GM12878 (cell line): ENCODE data around the gene PRMT5. TPM values are rescaled to one million over a fixed set of nuclear protein-coding genes. Genes with fewer than 3 reads are reported as not detected.

Experiments
- ATAC-seq: fragments of 200-7000 bp; cut with Tn5 transposase; 3 replicates; pipeline ENCODE4 v1.9.1; 2020; ENCODE audit warnings: mild to moderate bottlenecking, moderate library complexity
- BruUV-seq: library from RNA; stranded (reverse); fragments of 400-500 nt; replicated peaks from 2 replicates; lab custom pipeline; 2021; lab: Mats Ljungman, UMichigan
- CTCF ChIA-PET: fragments of 300-600 bp; sonication (Branson Sonifier 250); formaldehyde crosslinking; extraction: SDS; loops from one replicate; lab custom pipeline; 2021; ENCODE audit warnings: inconsistent platforms; lab: Yijun Ruan, JAX
- POLR2A ChIA-PET: fragments of 350-600 bp; formaldehyde crosslinking; extraction: SDS; loops from one replicate; lab custom pipeline; 2021; ENCODE audit warnings: inconsistent platforms; lab: Charles Lee
- RAD21 ChIA-PET: fragments of 300-600 bp; sonication (Branson Sonifier 250); formaldehyde crosslinking; loops from one replicate; lab custom pipeline; 2023; ENCODE audit warnings: antibody characterized with exemption; ENCODE audit not compliant: unreplicated experiment; lab: Charles Lee
- SMC1A ChIA-PET: fragments of 300-600 bp; sonication (Branson Sonifier 250); formaldehyde crosslinking; loops from one replicate; lab custom pipeline; 2023; ENCODE audit not compliant: unreplicated experiment, uncharacterized antibody; lab: Charles Lee
- DNase-seq: peaks from one replicate; pipeline ENCODE4 v3.0.0-alpha.2; 2011; ENCODE audit warnings: low read depth, low spot score
- FAIRE-seq: peaks from 3 replicates; lab custom pipeline; 2011; peaks lifted over from hg19 to GRCh38; lab: Jason Lieb, UNC
- H2AFZ ChIP-seq: 2 replicates; pipeline ENCODE4 v1.6.0; 2011; ENCODE audit warnings: low read depth, low read length, control low read depth; ENCODE audit not compliant: control insufficient read depth
- H3K27ac ChIP-seq: 2 replicates; pipeline ENCODE4 v1.5.1; 2011; ENCODE audit warnings: control low read depth; ENCODE audit not compliant: control insufficient read depth, insufficient read depth
- H3K27me3 ChIP-seq, 2 experiments: replicated peaks in 1 of 2; 2 replicates each; pipeline versions ENCODE4 v1.6.0 to v1.6.1; 2011; ENCODE audit warnings: low read length in 1 of 2; ENCODE audit not compliant: control insufficient read depth in 2 of 2, insufficient read depth in 2 of 2
- H3K36me3 ChIP-seq, 2 experiments: 2 replicates each; pipeline ENCODE4 v1.5.1; 2011; ENCODE audit warnings: low read length in 1 of 2; ENCODE audit not compliant: control insufficient read depth in 2 of 2, insufficient read depth in 2 of 2
- H3K4me1 ChIP-seq: 2 replicates; pipeline ENCODE4 v1.6.1; 2011; ENCODE audit warnings: mild to moderate bottlenecking, low read length, moderate library complexity, mixed read lengths; ENCODE audit not compliant: control insufficient read depth, insufficient read depth
- H3K4me2 ChIP-seq: 2 replicates; pipeline ENCODE4 v1.6.0; 2011; ENCODE audit warnings: control low read depth; ENCODE audit not compliant: control insufficient read depth, insufficient read depth
- H3K4me3 ChIP-seq: fragments of 200-600 bp; sonication (generic); 2 replicates; pipeline ENCODE4 v1.5.1; 2016
- H3K79me2 ChIP-seq: 2 replicates; pipeline ENCODE4 v1.6.0; 2011; ENCODE audit warnings: low read length; ENCODE audit not compliant: control insufficient read depth, insufficient read depth
- H3K9ac ChIP-seq: 2 replicates; pipeline ENCODE4 v1.8.0; 2011; ENCODE audit warnings: low read length, control low read depth, mixed read lengths; ENCODE audit not compliant: control insufficient read depth, insufficient read depth
- H3K9me3 ChIP-seq: replicated peaks from 3 replicates; pipeline ENCODE4 v1.5.1; 2011; ENCODE audit warnings: mild to moderate bottlenecking, low read length; ENCODE audit not compliant: control insufficient read depth, insufficient read depth
- H4K20me1 ChIP-seq: 2 replicates; pipeline ENCODE4 v1.6.0; 2011; ENCODE audit not compliant: control insufficient read depth, insufficient read depth
- BMI1 ChIP-seq: fragments of 450-650 bp; IDR thresholded peaks from 2 replicates; pipeline ENCODE4 v1.6.1; 2016; ENCODE audit warnings: mild to moderate bottlenecking, moderate library complexity, borderline replicate concordance
- CBX3 ChIP-seq: fragments of 200-600 bp; sonication (generic); IDR thresholded peaks from 2 replicates; pipeline ENCODE4 v1.6.1; 2016; ENCODE audit warnings: low read depth, borderline replicate concordance
- CBX5 ChIP-seq: sonication (generic); IDR thresholded peaks from 2 replicates; pipeline ENCODE4 v1.6.1; 2016; ENCODE audit warnings: low read depth, moderate library complexity, mild to moderate bottlenecking, inconsistent platforms
- EGR1 ChIP-seq, 2 experiments: IDR thresholded peaks; 1 replicate in 1 of 2; 2 replicates in 1 of 2; pipeline ENCODE4 v1.6.1; 2011 to 2012; ENCODE audit warnings: low read depth in 2 of 2, low read length in 2 of 2, borderline replicate concordance in 1 of 2, mild to moderate bottlenecking in 1 of 2, moderate library complexity in 1 of 2
- EP300 ChIP-seq, 2 experiments: fragments of 150-350 bp in 1 of 2; IDR thresholded peaks; 2 replicates each; pipeline ENCODE4 v1.6.1; 2011 to 2012; ENCODE audit warnings: low read depth in 2 of 2, low read length in 2 of 2, borderline replicate concordance in 1 of 2, improper control_type of control experiment in 1 of 2, inconsistent platforms in 1 of 2; ENCODE audit not compliant: control insufficient read depth in 1 of 2
- KDM1A ChIP-seq: fragments of 200-600 bp; sonication (generic); IDR thresholded peaks from 2 replicates; pipeline ENCODE4 v1.6.1; 2016; ENCODE audit warnings: borderline replicate concordance
- KLF5 ChIP-seq: fragments of 450-650 bp; IDR thresholded peaks from 2 replicates; pipeline ENCODE4 v1.6.1; 2014; ENCODE audit warnings: mild to moderate bottlenecking; ENCODE audit not compliant: partially characterized antibody
- NRF1 ChIP-seq: conservative IDR thresholded peaks from 2 replicates; pipeline ENCODE4 v1.6.1; 2011; ENCODE audit warnings: mild to moderate bottlenecking, low read depth, low read length, improper control_type of control experiment
- PAX5 ChIP-seq: IDR thresholded peaks from 2 replicates; pipeline ENCODE4 v1.6.1; 2011; ENCODE audit warnings: low read depth, low read length, borderline replicate concordance
- RBBP5 ChIP-seq: fragments of 200-600 bp; sonication (generic); conservative IDR thresholded peaks from 2 replicates; pipeline ENCODE4 v1.6.1; 2016
- RFX5 ChIP-seq: IDR thresholded peaks from 2 replicates; pipeline ENCODE4 v1.6.1; 2011; ENCODE audit warnings: low read depth, low read length, improper control_type of control experiment
- SIN3A ChIP-seq: IDR thresholded peaks from 2 replicates; pipeline ENCODE4 v1.6.1; 2012; ENCODE audit warnings: low read depth, low read length, improper control_type of control experiment
- STAT1 ChIP-seq: fragments of 450-650 bp; conservative IDR thresholded peaks from 2 replicates; pipeline ENCODE4 v1.6.1; 2014; ENCODE audit warnings: antibody characterized with exemption, mild to moderate bottlenecking
- ZNF384 ChIP-seq: IDR thresholded peaks from 2 replicates; pipeline ENCODE4 v1.6.1; 2012; ENCODE audit warnings: low read depth, mild to moderate bottlenecking, low read length, improper control_type of control experiment, borderline replicate concordance
- WGBS: methylation state at CpG from one replicate; pipeline ENCODE4 v1.1.6; 2016; ENCODE audit warnings: low lambda C conversion rate; ENCODE audit not compliant: insufficient replicate concordance, insufficient coverage; ENCODE audit errors: missing lambda C conversion rate; 5-methylcytosine and 5-hydroxymethylcytosine counted together
- in situ Hi-C: fragments of 300-500 bp; cut with MboI; formaldehyde crosslinking; loops from 9 replicates; pipeline ENCODE4 v1.14.3; 2018; ENCODE audit warnings: mixed read lengths
- intact Hi-C: fragments of 100-400 bp; cut with micrococcal nuclease; formaldehyde crosslinking; loops from one replicate; pipeline ENCODE4 v1.14.2; 2022; ENCODE audit not compliant: unreplicated experiment
- polyA plus RNA-seq, 11 experiments: library from polyadenylated mRNA; depleted of rRNA in 4 of 11; unstranded in 6 of 11; stranded (reverse) in 5 of 11; fragments of >200 nt; fragmentation: Nextera tagmentation in 4 of 11; fragmentation: Illumina TruSeq in 1 of 11; extraction: Ambion mirVana in 4 of 11; extraction: Trizol in 1 of 11; gene quantifications; 1 replicate in 1 of 11; 2 replicates in 10 of 11; pipeline versions ENCODE4 v1.2.1 to v1.2.3, GENCODE V29; 2011 to 2016; ENCODE audit warnings: inconsistent platforms in 2 of 11, missing spikeins in 2 of 11, low read depth in 1 of 11
- total RNA-seq, 4 experiments: library from RNA; depleted of rRNA in 3 of 4; stranded (reverse); fragments of >200 nt in 3 of 4; fragmentation: Illumina TruSeq in 1 of 4; extraction: Trizol in 1 of 4; gene quantifications; 2 replicates each; pipeline versions ENCODE4 v1.2.1 to v1.2.3, GENCODE V29; 2013 to 2021
- TF ChIP-seq, protein P1 (sequence below): IDR thresholded peaks from 2 replicates; pipeline ENCODE4 v1.6.1; 2011; ENCODE audit warnings: borderline replicate concordance, low read depth, mild to moderate bottlenecking, moderate library complexity, low read length; ENCODE audit not compliant: insufficient read depth, poor library complexity, severe bottlenecking
- TF ChIP-seq, protein P2 (sequence below): fragments of 450-650 bp; IDR thresholded peaks from 2 replicates; pipeline ENCODE4 v1.6.1; 2017; ENCODE audit warnings: mild to moderate bottlenecking, moderate library complexity
- TF ChIP-seq, protein P3 (sequence below): IDR thresholded peaks from 2 replicates; pipeline ENCODE4 v1.6.1; 2011; ENCODE audit warnings: low read depth, low read length, improper control_type of control experiment, borderline replicate concordance
- TF ChIP-seq, protein P4 (sequence below): IDR thresholded peaks from 2 replicates; pipeline ENCODE4 v1.6.1; 2012; ENCODE audit warnings: low read depth, low read length, improper control_type of control experiment

PRMT5 gene
- total and polyA plus RNA-seq, 10 of the 15 experiments (the other 5 are each of a cell fraction or from before 2014, with no cell fraction given) = 54.3 to 221 (median 111) TPM

DNA sequence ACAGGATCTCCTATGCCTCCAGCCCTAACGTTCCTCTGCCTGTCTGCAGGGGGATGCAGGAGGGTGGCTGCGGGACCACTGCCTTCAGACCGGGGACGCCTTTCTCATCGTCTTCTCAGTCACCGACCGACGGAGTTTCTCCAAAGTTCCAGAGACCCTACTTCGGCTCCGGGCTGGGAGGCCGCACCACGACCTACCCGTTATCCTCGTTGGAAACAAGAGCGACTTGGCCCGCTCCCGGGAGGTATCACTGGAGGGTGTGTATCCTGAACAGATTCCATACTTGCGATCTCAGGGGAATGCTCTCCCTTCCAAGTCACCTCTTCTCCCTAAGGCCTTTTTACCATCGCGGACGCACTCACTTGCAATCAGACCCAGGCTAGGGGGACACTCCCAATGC, 43.2 kb downstream of the PRMT5 start:
- CTCF ChIA-PET = interaction anchor here (0.6 to 10.8 kb wide), 12 partner anchors 10 to 329 kb away, joined by 3 to 174 read pairs (median 4); partner anchors contain the start of genes LRP10 and RBM23
- intact Hi-C loops = no loop called here
- peaks cover 5% of the 10 kb centered on the region for H3K79me2 ChIP-seq
- peaks cover 35% of the 10 kb centered on the region for H3K4me1 ChIP-seq
- no TSS peak for BruUV-seq
- peak overlapping the region; percentile 89 for H3K4me2 ChIP-seq
- in situ Hi-C loops = no loop called here
- POLR2A ChIA-PET = interaction anchor here (0.5 to 6.0 kb wide), 4 partner anchors 14 to 314 kb away, joined by 4 to 51 read pairs (median 24); partner anchors contain the start of genes LRP10 and RBM23
- FAIRE-seq (no peak), DNase-seq (no peak), ATAC-seq (no peak)
- SMC1A ChIA-PET = interaction anchor here (1.0 to 9.5 kb wide), 5 partner anchors 10 to 43 kb away, joined by 3 to 110 read pairs (median 4); partner anchors contain the start of genes LRP10, PRMT5 and RBM23
- RAD21 ChIA-PET = interaction anchor here (0.9 to 4.1 kb wide), 8 partner anchors 8 to 315 kb away, joined by 3 to 43 read pairs (median 4); partner anchors contain the start of genes LRP10, OXA1L and RBM23
- H4K20me1 ChIP-seq = no peaks in the 10 kb centered on the region
- TF ChIP-seq KLF5 = no peak
- no peak for TF ChIP-seq NRF1
- TF ChIP-seq PAX5 = no peak
- TF ChIP-seq EGR1 (IDR thresholded peaks at IDR 0.05; ENCODE audit: borderline replicate concordance in 1 of 2, low read depth in 2 of 2, low read length in 2 of 2) = no peak
- TF ChIP-seq, protein P1, sequence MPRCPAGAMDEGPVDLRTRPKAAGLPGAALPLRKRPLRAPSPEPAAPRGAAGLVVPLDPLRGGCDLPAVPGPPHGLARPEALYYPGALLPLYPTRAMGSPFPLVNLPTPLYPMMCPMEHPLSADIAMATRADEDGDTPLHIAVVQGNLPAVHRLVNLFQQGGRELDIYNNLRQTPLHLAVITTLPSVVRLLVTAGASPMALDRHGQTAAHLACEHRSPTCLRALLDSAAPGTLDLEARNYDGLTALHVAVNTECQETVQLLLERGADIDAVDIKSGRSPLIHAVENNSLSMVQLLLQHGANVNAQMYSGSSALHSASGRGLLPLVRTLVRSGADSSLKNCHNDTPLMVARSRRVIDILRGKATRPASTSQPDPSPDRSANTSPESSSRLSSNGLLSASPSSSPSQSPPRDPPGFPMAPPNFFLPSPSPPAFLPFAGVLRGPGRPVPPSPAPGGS = no peak
- TF ChIP-seq, protein P2, sequence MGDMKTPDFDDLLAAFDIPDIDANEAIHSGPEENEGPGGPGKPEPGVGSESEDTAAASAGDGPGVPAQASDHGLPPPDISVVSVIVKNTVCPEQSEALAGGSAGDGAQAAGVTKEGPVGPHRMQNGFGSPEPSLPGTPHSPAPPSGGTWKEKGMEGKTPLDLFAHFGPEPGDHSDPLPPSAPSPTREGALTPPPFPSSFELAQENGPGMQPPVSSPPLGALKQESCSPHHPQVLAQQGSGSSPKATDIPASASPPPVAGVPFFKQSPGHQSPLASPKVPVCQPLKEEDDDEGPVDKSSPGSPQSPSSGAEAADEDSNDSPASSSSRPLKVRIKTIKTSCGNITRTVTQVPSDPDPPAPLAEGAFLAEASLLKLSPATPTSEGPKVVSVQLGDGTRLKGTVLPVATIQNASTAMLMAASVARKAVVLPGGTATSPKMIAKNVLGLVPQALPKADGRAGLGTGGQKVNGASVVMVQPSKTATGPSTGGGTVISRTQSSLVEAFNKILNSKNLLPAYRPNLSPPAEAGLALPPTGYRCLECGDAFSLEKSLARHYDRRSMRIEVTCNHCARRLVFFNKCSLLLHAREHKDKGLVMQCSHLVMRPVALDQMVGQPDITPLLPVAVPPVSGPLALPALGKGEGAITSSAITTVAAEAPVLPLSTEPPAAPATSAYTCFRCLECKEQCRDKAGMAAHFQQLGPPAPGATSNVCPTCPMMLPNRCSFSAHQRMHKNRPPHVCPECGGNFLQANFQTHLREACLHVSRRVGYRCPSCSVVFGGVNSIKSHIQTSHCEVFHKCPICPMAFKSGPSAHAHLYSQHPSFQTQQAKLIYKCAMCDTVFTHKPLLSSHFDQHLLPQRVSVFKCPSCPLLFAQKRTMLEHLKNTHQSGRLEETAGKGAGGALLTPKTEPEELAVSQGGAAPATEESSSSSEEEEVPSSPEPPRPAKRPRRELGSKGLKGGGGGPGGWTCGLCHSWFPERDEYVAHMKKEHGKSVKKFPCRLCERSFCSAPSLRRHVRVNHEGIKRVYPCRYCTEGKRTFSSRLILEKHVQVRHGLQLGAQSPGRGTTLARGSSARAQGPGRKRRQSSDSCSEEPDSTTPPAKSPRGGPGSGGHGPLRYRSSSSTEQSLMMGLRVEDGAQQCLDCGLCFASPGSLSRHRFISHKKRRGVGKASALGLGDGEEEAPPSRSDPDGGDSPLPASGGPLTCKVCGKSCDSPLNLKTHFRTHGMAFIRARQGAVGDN = no peak
- TF ChIP-seq STAT1 = no peak
- no peak for TF ChIP-seq KDM1A
- TF ChIP-seq, protein P3, sequence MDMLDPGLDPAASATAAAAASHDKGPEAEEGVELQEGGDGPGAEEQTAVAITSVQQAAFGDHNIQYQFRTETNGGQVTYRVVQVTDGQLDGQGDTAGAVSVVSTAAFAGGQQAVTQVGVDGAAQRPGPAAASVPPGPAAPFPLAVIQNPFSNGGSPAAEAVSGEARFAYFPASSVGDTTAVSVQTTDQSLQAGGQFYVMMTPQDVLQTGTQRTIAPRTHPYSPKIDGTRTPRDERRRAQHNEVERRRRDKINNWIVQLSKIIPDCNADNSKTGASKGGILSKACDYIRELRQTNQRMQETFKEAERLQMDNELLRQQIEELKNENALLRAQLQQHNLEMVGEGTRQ = no peak
- no peak for TF ChIP-seq RFX5
- TF ChIP-seq ZNF384 = no peak
- no peak for TF ChIP-seq CBX5
- TF ChIP-seq, protein P4, sequence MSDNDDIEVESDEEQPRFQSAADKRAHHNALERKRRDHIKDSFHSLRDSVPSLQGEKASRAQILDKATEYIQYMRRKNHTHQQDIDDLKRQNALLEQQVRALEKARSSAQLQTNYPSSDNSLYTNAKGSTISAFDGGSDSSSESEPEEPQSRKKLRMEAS = no peak
- TF ChIP-seq CBX3 = no peak
- TF ChIP-seq EP300 (IDR thresholded peaks at IDR 0.05; ENCODE audit: borderline replicate concordance in 1 of 2, control insufficient read depth in 1 of 2, low read depth in 2 of 2, low read length in 2 of 2) = no peak
- TF ChIP-seq BMI1 = no peak
- TF ChIP-seq RBBP5 = no peak
- no peak for TF ChIP-seq SIN3A
- no peak overlapping the region for H3K27ac ChIP-seq
- no peaks in the 10 kb centered on the region for H3K36me3 ChIP-seq
- H3K9me3 ChIP-seq = no peaks in the 10 kb centered on the region
- H3K9ac ChIP-seq = no peak overlapping the region; the same call in 1 of the 2 replicates
- H3K4me3 ChIP-seq = peak overlapping the region; percentile 36
- peak overlapping the region; percentile 84 for H2AFZ ChIP-seq
- 95% methylated on average over 21 of the region's 21 CpGs for WGBS
- H3K27me3 ChIP-seq = no peaks in the 10 kb centered on the region
